Right kidney (tissue), 1 donor: ENCODE results near the gene HSF2BP.
"Not testable (repeated sequence)": the region's sequence is repeated elsewhere in the genome, so short reads cannot be mapped to it uniquely, and the experiment has no call there.

ENCODE experiments used
- DNase-seq: peaks from one replicate; pipeline ENCODE4 v3.0.0-alpha.2; 2016

The HSF2BP gene

GRCh38 chr21:43687566-43688399 lies 28.5 kb upstream of the HSF2BP start:
- no peak for DNase-seq

GRCh38 chr21:43686811-43687565 lies 27.7 kb upstream of the HSF2BP start:
- DNase-seq = no peak

- no peak for DNase-seq
These were observed 25.1 kb upstream of the HSF2BP start for GRCh38 chr21:43684424-43684823.

- DNase-seq = no peak
These were observed 22.4 kb upstream of the HSF2BP start for GRCh38 chr21:43681650-43682049.

- not testable (repeated sequence) for DNase-seq
These were observed 21.1 kb upstream of the HSF2BP start for GRCh38 chr21:43680421-43680820.

GRCh38 chr21:43679951-43680350 lies 20.7 kb upstream of the HSF2BP start:
- DNase-seq = no peak

GRCh38 chr21:43676391-43676790 lies 17.1 kb upstream of the HSF2BP start:
- DNase-seq = no peak

GRCh38 chr21:43675871-43676270 lies 16.6 kb upstream of the HSF2BP start:
- DNase-seq = no peak

- DNase-seq = no peak
These were observed 10.7 kb upstream of the HSF2BP start for GRCh38 chr21:43669828-43670605.

GRCh38 chr21:43667191-43667904 lies 8.1 kb upstream of the HSF2BP start:
- no peak for DNase-seq

- DNase-seq = no peak
These were observed 6.6 kb upstream of the HSF2BP start for GRCh38 chr21:43665879-43666278.

- no peak for DNase-seq
These were observed 5.1 kb upstream of the HSF2BP start for GRCh38 chr21:43664358-43664757.

GRCh38 chr21:43663033-43663432 lies 3.7 kb upstream of the HSF2BP start:
- DNase-seq = no peak

GRCh38 chr21:43662286-43662685 lies 3.0 kb upstream of the HSF2BP start:
- no peak for DNase-seq

- DNase-seq = no peak
These were observed 536 bp downstream of the HSF2BP start for GRCh38 chr21:43658769-43659135.

- DNase-seq = no peak
These were observed 1.1 kb downstream of the HSF2BP start for GRCh38 chr21:43658088-43658741.

- DNase-seq = no peak
These were observed 1.8 kb downstream of the HSF2BP start for GRCh38 chr21:43657355-43658087.

- no peak for DNase-seq
These were observed 4.3 kb downstream of the HSF2BP start for GRCh38 chr21:43654806-43655489.

- DNase-seq = no peak
These were observed 5.7 kb downstream of the HSF2BP start for GRCh38 chr21:43653626-43654025.

- DNase-seq = no peak
These were observed 6.7 kb downstream of the HSF2BP start for GRCh38 chr21:43652616-43653015.
